ENCODE results near the gene RAET1E. TPM values are rescaled to one million over a fixed set of nuclear protein-coding genes. Genes with fewer than 3 reads are reported as not detected.

RAET1E gene
- total and polyA plus RNA-seq, 9 of the 15 experiments (the other 6 are each of a cell fraction or from before 2014, with no cell fraction given), result not detected

GRCh38 chr6:149934249-149935156 is 36.6 kb upstream of the RAET1E start (continued):
- TF ChIP-seq RCOR1 (IDR thresholded peaks at IDR 0.05; ENCODE audit: borderline replicate concordance in 1 of 2, low read depth in 2 of 2, low read length in 2 of 2) (peak in 1 of 2 experiments; percentile 76; a peak in 2 of 4 replicates), CSDE1 (IDR thresholded peaks at IDR 0.05) (peak in 1 of 2 experiments; percentile 79; a peak in 2 of 4 replicates), ZBTB12 (CRISPR knock-in tag; IDR thresholded peaks at IDR 0.05) (peak; percentile 88), ZNF143 (CRISPR knock-in tag; IDR thresholded peaks at IDR 0.05) (no peak), ETV5 (CRISPR knock-in tag; IDR thresholded peaks at IDR 0.05; ENCODE audit: low read depth) (peak; percentile 65; the same call in 1 of the 2 replicates), ZBTB17 (CRISPR knock-in tag; IDR thresholded peaks at IDR 0.05) (no peak), ZFP91 (CRISPR knock-in tag; IDR thresholded peaks at IDR 0.05) (no peak), HDAC3 (IDR thresholded peaks at IDR 0.05; ENCODE audit: borderline replicate concordance, partially characterized antibody) (peak; percentile 54), TSC22D4 (tag; IDR thresholded peaks at IDR 0.05) (peak; percentile 65; the same call in 1 of the 2 replicates), MCM2 (IDR thresholded peaks at IDR 0.05; ENCODE audit: low read depth) (no peak), SNRNP70 (optimal IDR thresholded peaks at IDR 0.05; ENCODE audit: low read depth, low read length) (no peak), MTA3 (IDR thresholded peaks at IDR 0.05; ENCODE audit: borderline replicate concordance) (peak; percentile 99), RB1 (IDR thresholded peaks at IDR 0.05; ENCODE audit: low read depth) (peak; percentile 72), POLR2G (IDR thresholded peaks at IDR 0.05; ENCODE audit: low read depth, low read length) (no peak), ZC3H11A (IDR thresholded peaks at IDR 0.05; ENCODE audit: low read depth, low read length) (peak; percentile 86; the same call in 1 of the 2 replicates), UBTF (IDR thresholded peaks at IDR 0.05; ENCODE audit: borderline replicate concordance in 1 of 2, low read depth in 2 of 2, low read length in 2 of 2) (no peak), THAP12 (CRISPR knock-in tag; IDR thresholded peaks at IDR 0.05) (no peak)

Data from K562 (cell line).